Measurements from ENCODE around the gene NOXA1.

DNA sequence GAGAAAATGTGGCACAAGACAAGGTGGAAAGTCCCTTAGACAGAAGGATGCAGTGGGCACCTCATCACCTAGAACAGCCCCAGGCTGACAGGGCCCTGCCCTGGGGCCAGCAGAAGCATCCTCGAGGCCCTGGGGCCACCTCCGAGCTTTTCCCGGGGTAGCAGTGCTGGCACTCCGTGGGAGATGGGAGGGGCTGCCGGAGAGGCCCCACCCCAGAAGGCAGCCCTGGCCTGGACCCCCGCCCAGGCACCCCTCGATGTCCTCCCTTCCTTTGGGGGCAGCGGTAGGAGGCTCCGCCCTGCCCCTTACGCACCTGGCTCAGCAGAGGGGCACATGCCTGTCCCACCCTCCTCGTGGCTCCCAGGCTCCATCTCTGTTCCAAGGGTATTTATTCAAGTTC lies 53.7 kb downstream of the NOXA1 start:
- TF ChIP-seq, protein P1, sequence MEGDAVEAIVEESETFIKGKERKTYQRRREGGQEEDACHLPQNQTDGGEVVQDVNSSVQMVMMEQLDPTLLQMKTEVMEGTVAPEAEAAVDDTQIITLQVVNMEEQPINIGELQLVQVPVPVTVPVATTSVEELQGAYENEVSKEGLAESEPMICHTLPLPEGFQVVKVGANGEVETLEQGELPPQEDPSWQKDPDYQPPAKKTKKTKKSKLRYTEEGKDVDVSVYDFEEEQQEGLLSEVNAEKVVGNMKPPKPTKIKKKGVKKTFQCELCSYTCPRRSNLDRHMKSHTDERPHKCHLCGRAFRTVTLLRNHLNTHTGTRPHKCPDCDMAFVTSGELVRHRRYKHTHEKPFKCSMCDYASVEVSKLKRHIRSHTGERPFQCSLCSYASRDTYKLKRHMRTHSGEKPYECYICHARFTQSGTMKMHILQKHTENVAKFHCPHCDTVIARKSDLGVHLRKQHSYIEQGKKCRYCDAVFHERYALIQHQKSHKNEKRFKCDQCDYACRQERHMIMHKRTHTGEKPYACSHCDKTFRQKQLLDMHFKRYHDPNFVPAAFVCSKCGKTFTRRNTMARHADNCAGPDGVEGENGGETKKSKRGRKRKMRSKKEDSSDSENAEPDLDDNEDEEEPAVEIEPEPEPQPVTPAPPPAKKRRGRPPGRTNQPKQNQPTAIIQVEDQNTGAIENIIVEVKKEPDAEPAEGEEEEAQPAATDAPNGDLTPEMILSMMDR (IDR thresholded peaks at IDR 0.05), result no peak
- TF ChIP-seq POLR2A (IDR thresholded peaks at IDR 0.05) (no peak), POLR2AphosphoS5 (IDR thresholded peaks at IDR 0.05) (no peak)

Data from suprapubic skin (tissue), 4 donors.